ENCODE data around the gene PRDX5. TPM values are rescaled to one million over a fixed set of nuclear protein-coding genes. Genes with fewer than 3 reads are reported as not detected.
"Not testable (repeated sequence)": the region's sequence is repeated elsewhere in the genome, so short reads cannot be mapped to it uniquely, and the experiment has no call there.

The PRDX5 gene
- total RNA-seq, 6 donors from 2014 or later: 146 to 493 (median 309) TPM

DNA sequence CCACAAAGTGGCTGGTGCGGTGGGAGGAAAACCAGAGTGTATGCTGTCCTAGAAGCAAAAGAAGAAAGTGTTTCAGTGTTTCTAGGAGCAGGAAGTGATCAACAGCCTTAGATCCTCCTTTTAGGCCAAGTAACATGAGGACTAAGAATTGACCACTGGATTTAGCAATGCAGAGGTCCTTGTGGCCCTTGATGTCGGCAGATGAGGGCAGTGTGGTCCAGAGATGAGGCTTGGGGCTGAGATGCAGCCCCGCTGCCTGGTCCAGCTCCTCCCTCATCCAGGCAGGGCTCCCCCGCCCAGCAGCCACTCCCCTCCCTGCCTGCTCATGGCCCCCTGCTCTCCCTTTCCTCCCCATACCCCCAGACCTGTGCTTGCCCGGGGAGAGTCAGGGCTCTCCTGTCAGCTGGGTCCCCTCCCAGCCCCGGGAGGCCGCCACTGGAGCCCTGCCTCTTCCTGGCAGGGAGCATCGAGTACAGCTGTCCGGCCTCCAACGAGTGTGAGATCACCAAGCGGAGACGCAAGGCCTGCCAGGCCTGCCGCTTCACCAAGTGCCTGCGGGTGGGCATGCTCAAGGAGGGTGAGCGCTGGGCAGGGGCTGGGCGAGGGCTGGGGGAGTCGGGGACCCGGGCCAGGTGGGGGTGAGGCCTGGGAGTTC, 4.3 kb upstream of the PRDX5 start:
- H3K27ac ChIP-seq: peak overlapping the region; percentile 48 to 74 (median 52)
- H3K9me3 ChIP-seq: no peaks in the 10 kb centered on the region
- peak in 1 of 2 donors; percentile 33 for ATAC-seq (ENCODE audit: low FRiP score in 2 of 2)
- H3K4me1 ChIP-seq: peaks cover 5 to 18% (median 10%) of the 10 kb centered on the region in 4 donors
- DNase-seq: peak in 1 of 2 donors; percentile 85
- H3K4me3 ChIP-seq: peak overlapping the region in 1 of 4 donors; percentile 2
- 86 to 87% methylated on average over 13 of the region's 18 CpGs for WGBS, 2 donors
- no peak for TF ChIP-seq POLR2A (IDR thresholded peaks at IDR 0.05)
- no peak for TF ChIP-seq EP300 (IDR thresholded peaks at IDR 0.05)
- TF ChIP-seq, protein P1, sequence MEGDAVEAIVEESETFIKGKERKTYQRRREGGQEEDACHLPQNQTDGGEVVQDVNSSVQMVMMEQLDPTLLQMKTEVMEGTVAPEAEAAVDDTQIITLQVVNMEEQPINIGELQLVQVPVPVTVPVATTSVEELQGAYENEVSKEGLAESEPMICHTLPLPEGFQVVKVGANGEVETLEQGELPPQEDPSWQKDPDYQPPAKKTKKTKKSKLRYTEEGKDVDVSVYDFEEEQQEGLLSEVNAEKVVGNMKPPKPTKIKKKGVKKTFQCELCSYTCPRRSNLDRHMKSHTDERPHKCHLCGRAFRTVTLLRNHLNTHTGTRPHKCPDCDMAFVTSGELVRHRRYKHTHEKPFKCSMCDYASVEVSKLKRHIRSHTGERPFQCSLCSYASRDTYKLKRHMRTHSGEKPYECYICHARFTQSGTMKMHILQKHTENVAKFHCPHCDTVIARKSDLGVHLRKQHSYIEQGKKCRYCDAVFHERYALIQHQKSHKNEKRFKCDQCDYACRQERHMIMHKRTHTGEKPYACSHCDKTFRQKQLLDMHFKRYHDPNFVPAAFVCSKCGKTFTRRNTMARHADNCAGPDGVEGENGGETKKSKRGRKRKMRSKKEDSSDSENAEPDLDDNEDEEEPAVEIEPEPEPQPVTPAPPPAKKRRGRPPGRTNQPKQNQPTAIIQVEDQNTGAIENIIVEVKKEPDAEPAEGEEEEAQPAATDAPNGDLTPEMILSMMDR (IDR thresholded peaks at IDR 0.05): no peak
- no peak for TF ChIP-seq POLR2AphosphoS5 (IDR thresholded peaks at IDR 0.05)
- peaks cover 7 to 40% (median 23%) of the 10 kb centered on the region in 4 donors for H3K36me3 ChIP-seq
- H3K27me3 ChIP-seq: no peaks in the 10 kb centered on the region

DNA sequence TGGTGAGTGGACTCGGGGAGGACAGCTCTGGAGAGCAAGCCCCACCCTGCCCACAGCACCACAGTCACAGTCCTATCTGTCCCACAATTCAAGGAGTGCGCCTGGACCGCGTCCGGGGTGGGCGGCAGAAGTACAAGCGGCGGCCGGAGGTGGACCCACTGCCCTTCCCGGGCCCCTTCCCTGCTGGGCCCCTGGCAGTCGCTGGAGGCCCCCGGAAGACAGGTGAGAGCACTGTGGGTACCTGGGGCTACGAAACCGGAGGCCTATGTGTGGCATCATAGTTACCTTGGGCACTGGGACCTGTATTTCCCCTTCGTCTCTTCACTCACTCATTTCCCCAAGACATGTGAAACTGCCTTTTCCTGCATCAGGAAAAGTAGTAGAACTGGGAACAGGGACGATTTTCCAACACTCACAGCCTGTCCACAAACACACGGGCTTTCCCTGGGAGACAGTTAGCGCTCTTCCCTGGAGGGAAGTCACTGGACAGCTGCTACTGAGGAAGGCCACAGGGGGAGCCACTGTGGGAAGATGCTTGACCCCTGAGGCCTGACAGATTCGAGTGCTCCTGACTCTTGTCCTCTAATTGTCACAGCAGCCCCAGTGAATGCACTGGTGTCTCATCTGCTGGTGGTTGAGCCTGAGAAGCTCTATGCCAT, 3.6 kb upstream of the PRDX5 start:
- ATAC-seq (ENCODE audit: low FRiP score in 2 of 2) (no peak), DNase-seq (no peak)
- 83 to 84% methylated on average over 4 to 19 of the region's 19 CpGs for WGBS, 2 donors
- peak overlapping the region in 1 of 4 donors; percentile 2 for H3K4me3 ChIP-seq
- H3K27ac ChIP-seq: peak overlapping the region; percentile 22 to 74 (median 52)
- no peaks in the 10 kb centered on the region for H3K27me3 ChIP-seq
- H3K36me3 ChIP-seq: peaks cover 7 to 40% (median 23%) of the 10 kb centered on the region in 4 donors
- no peaks in the 10 kb centered on the region for H3K9me3 ChIP-seq
- no peak for TF ChIP-seq EP300 (IDR thresholded peaks at IDR 0.05)
- TF ChIP-seq, protein P1 (IDR thresholded peaks at IDR 0.05): no peak
- peaks cover 12 to 25% (median 16%) of the 10 kb centered on the region in 4 donors for H3K4me1 ChIP-seq

DNA sequence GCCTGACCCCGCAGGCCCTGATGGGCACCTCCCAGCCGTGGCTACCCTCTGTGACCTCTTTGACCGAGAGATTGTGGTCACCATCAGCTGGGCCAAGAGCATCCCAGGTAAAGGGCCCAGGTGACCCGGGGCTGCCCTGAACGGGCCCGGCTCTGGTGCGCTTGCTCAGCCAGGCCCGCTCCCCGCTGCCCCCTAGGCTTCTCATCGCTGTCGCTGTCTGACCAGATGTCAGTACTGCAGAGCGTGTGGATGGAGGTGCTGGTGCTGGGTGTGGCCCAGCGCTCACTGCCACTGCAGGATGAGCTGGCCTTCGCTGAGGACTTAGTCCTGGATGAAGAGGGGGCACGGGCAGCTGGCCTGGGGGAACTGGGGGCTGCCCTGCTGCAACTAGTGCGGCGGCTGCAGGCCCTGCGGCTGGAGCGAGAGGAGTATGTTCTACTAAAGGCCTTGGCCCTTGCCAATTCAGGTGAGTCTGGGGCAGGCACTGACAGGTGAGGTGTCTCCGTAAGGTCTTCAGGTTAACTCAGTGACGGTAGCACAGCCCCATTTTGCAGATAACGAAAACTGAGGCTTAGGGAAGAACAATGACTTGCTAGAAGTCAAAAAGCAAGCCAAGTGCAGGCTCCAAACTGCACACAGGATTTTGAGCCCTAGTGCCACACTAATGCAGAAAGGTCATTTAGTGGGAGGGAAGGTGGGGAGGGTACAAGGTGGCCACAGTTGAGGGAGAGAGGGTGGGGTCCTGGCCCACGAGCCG, 2.9 kb upstream of the PRDX5 start:
- ATAC-seq (ENCODE audit: low FRiP score in 2 of 2): no peak
- Histone ChIP-seq H3K4me1 (peaks cover 18 to 31% (median 22%) of the 10 kb centered on the region in 4 donors), H3K4me3 (no peak overlapping the region), H3K27me3 (no peaks in the 10 kb centered on the region), H3K36me3 (peaks cover 7 to 40% (median 23%) of the 10 kb centered on the region in 4 donors), H3K9me3 (no peaks in the 10 kb centered on the region), H3K27ac (peak overlapping the region in 1 of 4 donors; percentile 56)
- 96 to 98% methylated on average over 13 to 24 of the region's 24 CpGs for WGBS, 2 donors
- DNase-seq: peak in 1 of 2 donors; percentile 78
- TF ChIP-seq, protein P1 (IDR thresholded peaks at IDR 0.05): no peak

DNA sequence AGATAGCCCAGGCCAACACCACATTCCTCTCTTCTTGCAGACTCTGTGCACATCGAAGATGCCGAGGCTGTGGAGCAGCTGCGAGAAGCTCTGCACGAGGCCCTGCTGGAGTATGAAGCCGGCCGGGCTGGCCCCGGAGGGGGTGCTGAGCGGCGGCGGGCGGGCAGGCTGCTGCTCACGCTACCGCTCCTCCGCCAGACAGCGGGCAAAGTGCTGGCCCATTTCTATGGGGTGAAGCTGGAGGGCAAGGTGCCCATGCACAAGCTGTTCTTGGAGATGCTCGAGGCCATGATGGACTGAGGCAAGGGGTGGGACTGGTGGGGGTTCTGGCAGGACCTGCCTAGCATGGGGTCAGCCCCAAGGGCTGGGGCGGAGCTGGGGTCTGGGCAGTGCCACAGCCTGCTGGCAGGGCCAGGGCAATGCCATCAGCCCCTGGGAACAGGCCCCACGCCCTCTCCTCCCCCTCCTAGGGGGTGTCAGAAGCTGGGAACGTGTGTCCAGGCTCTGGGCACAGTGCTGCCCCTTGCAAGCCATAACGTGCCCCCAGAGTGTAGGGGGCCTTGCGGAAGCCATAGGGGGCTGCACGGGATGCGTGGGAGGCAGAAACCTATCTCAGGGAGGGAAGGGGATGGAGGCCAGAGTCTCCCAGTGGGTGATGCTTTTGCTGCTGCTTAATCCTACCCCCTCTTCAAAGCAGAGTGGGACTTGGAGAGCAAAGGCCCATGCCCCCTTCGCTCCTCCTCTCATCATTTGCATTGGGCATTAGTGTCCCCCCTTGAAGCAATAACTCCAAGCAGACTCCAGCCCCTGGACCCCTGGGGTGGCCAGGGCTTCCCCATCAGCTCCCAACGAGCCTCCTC, 2.0 kb upstream of the PRDX5 start:
- Histone ChIP-seq H3K27ac (peak overlapping the region in 3 of 4 donors; percentile 90 to 98 (median 92)), H3K4me3 (peak overlapping the region in 1 of 4 donors; percentile 66), H3K4me1 (peaks cover 18 to 39% (median 25%) of the 10 kb centered on the region in 4 donors), H3K36me3 (peaks cover 7 to 40% (median 25%) of the 10 kb centered on the region in 4 donors)
- 82% methylated on average over 18 to 24 of the region's 25 CpGs for WGBS, 2 donors
- not testable (repeated sequence) for ATAC-seq (ENCODE audit: low FRiP score in 2 of 2); H3K9me3 ChIP-seq; H3K27me3 ChIP-seq
- DNase-seq: peak in 1 of 2 donors; percentile 83

All from upper lobe of left lung (tissue), 6 donors.